Gastrocnemius medialis (tissue), 4 donors: ENCODE data around the gene NEMF. TPM values are rescaled to one million over a fixed set of nuclear protein-coding genes. Genes with fewer than 3 reads are reported as not detected.
"Not testable (repeated sequence)": the region's sequence is repeated elsewhere in the genome, so short reads cannot be mapped to it uniquely, and the experiment has no call there.

Source experiments
- ATAC-seq, 2 donors: fragments of 150-250 bp; one replicate each; pipeline ENCODE4 v1.9.1; 2016
- DNase-seq, 2 donors: peaks; one replicate each; pipeline ENCODE4 v3.0.0-alpha.2; 2019
- H3K27ac ChIP-seq, 4 donors: fragments of 200-600 bp; sonication (generic); 1 replicate in 1 of 4; 2 replicates in 3 of 4; pipeline ENCODE4 v1.5.1; 2016 to 2018; ENCODE audit warnings: mild to moderate bottlenecking in 2 of 4, moderate library complexity in 1 of 4
- H3K27me3 ChIP-seq, 3 donors: fragments of 200-600 bp; sonication (generic) in 2 of 3; 1 replicate in 1 of 3; 2 replicates in 2 of 3; pipeline versions ENCODE4 v1.5.1 to v1.6.0; 2016 to 2019; ENCODE audit warnings: mild to moderate bottlenecking in 1 of 3, moderate library complexity in 1 of 3
- H3K36me3 ChIP-seq, 2 donors: fragments of 200-600 bp; sonication (generic) in 1 of 2; one replicate each; pipeline ENCODE4 v1.5.1; 2017 to 2018
- H3K4me1 ChIP-seq, 2 donors: fragments of 200-600 bp; sonication (generic) in 1 of 2; one replicate each; pipeline ENCODE4 v1.5.1; 2016 to 2017; ENCODE audit warnings: mild to moderate bottlenecking in 2 of 2
- H3K4me3 ChIP-seq, 4 donors: fragments of 200-600 bp; sonication (generic) in 3 of 4; 1 replicate in 1 of 4; 2 replicates in 3 of 4; pipeline ENCODE4 v1.5.1; 2016 to 2019; ENCODE audit warnings: mild to moderate bottlenecking in 2 of 4
- H3K9me3 ChIP-seq, 3 donors: fragments of 200-600 bp; sonication (generic) in 2 of 3; 1 replicate in 1 of 3; 2 replicates in 2 of 3; pipeline ENCODE4 v1.5.1; 2016 to 2019
- POLR2A ChIP-seq, 2 donors: fragments of 450-650 bp; IDR thresholded peaks; one replicate each; pipeline ENCODE4 v1.6.1; 2017; ENCODE audit warnings: antibody characterized with exemption in 2 of 2, mild to moderate bottlenecking in 2 of 2, moderate library complexity in 2 of 2
- in situ Hi-C, 4 donors: fragments of 200-750 bp; cut with MboI; loops; one replicate each; pipeline versions ENCODE4 v1.15.0 to v1.8.0; 2017; ENCODE audit warnings: low sequenced_read_pairs in 4 of 4
- intact Hi-C: fragments of 100-400 bp; cut with DNase I; formaldehyde crosslinking; loops from one replicate; pipeline ENCODE4 v1.15.1; 2023; ENCODE audit warnings: low total_unique reads
- total RNA-seq, 4 donors: library from RNA; depleted of rRNA; stranded (reverse); fragments of >200 nt; gene quantifications; one replicate each; pipeline versions ENCODE4 v1.1.0 to v1.2.3, GENCODE V29; 2016
- TF ChIP-seq, protein P1 (sequence below), 5 experiments: fragments of 450-650 bp in 3 of 5; fragments of 200-600 bp in 2 of 5; sonication (generic) in 2 of 5; IDR thresholded peaks in 4 of 5; conservative IDR thresholded peaks in 1 of 5; 1 replicate in 4 of 5; 2 replicates in 1 of 5; pipeline ENCODE4 v1.5.1; 2016 to 2019; ENCODE audit warnings: antibody characterized with exemption in 5 of 5, mild to moderate bottlenecking in 3 of 5, moderate library complexity in 3 of 5

NEMF gene
- total RNA-seq, 4 donors from 2014 or later: 56.5 to 71.1 (median 65.2) TPM

DNA sequence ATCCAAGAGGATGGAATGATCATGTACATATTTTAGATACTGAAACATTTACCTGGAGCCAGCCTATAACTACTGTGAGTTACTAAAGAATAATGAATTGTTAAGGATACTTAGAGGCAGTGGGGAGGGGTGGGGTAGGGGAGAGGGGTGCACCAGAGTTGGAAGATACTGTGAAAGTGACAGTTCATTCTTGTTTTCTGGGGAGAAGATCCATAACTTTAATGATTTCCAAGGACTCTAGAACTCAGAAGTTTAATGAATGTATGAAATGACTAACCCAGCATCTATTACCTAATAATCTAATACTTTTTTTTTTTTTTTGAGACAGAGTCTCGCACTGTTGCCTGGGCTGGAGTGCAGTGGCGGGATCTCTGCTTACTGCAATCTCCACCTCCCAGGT lies 74.2 kb downstream of the NEMF start:
- peaks cover 3 to 87% of the 10 kb centered on the region in 2 donors for H3K36me3 ChIP-seq
- peaks cover 0 to 4% of the 10 kb centered on the region in 2 donors for H3K4me1 ChIP-seq
- no peak for TF ChIP-seq POLR2A (IDR thresholded peaks at IDR 0.05)
- TF ChIP-seq, protein P1, sequence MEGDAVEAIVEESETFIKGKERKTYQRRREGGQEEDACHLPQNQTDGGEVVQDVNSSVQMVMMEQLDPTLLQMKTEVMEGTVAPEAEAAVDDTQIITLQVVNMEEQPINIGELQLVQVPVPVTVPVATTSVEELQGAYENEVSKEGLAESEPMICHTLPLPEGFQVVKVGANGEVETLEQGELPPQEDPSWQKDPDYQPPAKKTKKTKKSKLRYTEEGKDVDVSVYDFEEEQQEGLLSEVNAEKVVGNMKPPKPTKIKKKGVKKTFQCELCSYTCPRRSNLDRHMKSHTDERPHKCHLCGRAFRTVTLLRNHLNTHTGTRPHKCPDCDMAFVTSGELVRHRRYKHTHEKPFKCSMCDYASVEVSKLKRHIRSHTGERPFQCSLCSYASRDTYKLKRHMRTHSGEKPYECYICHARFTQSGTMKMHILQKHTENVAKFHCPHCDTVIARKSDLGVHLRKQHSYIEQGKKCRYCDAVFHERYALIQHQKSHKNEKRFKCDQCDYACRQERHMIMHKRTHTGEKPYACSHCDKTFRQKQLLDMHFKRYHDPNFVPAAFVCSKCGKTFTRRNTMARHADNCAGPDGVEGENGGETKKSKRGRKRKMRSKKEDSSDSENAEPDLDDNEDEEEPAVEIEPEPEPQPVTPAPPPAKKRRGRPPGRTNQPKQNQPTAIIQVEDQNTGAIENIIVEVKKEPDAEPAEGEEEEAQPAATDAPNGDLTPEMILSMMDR (IDR thresholded peaks at IDR 0.05 in 4 of 5, conservative IDR thresholded peaks at IDR 0.05 in 1 of 5): no peak
- no peak overlapping the region for H3K4me3 ChIP-seq
- no peak for ATAC-seq
- no peaks in the 10 kb centered on the region for H3K9me3 ChIP-seq
- no peaks in the 10 kb centered on the region for H3K27me3 ChIP-seq
- intact Hi-C loops (no loop called here), in situ Hi-C loops (no loop called here)
- DNase-seq: no peak
- no peak overlapping the region for H3K27ac ChIP-seq

DNA sequence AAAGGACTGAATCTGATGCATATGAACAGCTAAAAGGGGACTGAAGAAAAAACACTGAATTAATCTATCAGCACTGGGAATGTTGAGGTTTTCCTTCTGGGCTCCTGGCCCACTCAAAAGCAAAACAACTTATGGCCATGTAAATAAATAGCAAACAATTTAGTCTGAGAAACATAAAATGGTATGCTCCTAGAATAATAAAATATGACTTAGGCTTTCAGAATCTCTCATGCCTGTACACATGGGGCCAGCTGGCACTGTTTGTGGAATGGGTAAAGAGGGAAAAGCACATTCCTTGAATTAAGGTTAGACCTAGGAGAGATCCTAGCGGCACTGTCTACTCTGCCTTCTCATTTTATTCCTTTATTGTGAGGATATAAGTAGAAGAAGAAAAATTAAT lies 78.5 kb downstream of the NEMF start:
- no peak for TF ChIP-seq POLR2A (IDR thresholded peaks at IDR 0.05)
- TF ChIP-seq, protein P1 (IDR thresholded peaks at IDR 0.05 in 4 of 5, conservative IDR thresholded peaks at IDR 0.05 in 1 of 5): no peak
- DNase-seq (no peak), ATAC-seq (no peak)
- intact Hi-C loops (no loop called here), in situ Hi-C loops (no loop called here)
- Histone ChIP-seq H3K27ac (peak overlapping the region in 3 of 4 donors; percentile 2 to 11 (median 8)), H3K4me3 (no peak overlapping the region), H3K4me1 (peaks cover 28 to 30% of the 10 kb centered on the region in 2 donors), H3K9me3 (no peaks in the 10 kb centered on the region), H3K36me3 (peaks cover 0 to 64% of the 10 kb centered on the region in 2 donors), H3K27me3 (no peaks in the 10 kb centered on the region)

DNA sequence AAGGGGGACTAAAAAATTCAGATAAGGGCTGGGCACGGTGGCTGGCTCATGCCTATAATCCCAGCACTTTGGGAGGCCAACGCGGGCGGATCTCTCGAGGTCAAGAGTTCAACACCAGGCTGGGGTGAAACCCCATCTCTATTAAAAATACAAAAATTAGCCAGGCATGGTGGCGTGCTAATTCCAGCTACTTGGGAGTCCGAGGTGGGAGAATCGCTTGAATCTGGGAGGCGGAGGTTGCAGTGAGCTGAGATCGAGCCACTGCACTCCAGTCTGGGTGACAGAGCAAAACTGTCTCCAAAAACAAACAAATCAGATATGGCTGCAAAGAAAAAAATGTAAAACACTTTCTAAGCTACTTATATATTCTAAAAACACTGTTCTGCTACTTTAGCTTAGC lies 80.9 kb downstream of the NEMF start:
- in situ Hi-C loops, H3K27ac ChIP-seq, ATAC-seq, H3K27me3 ChIP-seq, H3K4me3 ChIP-seq, intact Hi-C loops, DNase-seq, H3K9me3 ChIP-seq: not testable (repeated sequence)
- Histone ChIP-seq H3K4me1 (peaks cover 36 to 37% of the 10 kb centered on the region in 2 donors), H3K36me3 (peaks cover 0 to 46% of the 10 kb centered on the region in 2 donors)

DNA sequence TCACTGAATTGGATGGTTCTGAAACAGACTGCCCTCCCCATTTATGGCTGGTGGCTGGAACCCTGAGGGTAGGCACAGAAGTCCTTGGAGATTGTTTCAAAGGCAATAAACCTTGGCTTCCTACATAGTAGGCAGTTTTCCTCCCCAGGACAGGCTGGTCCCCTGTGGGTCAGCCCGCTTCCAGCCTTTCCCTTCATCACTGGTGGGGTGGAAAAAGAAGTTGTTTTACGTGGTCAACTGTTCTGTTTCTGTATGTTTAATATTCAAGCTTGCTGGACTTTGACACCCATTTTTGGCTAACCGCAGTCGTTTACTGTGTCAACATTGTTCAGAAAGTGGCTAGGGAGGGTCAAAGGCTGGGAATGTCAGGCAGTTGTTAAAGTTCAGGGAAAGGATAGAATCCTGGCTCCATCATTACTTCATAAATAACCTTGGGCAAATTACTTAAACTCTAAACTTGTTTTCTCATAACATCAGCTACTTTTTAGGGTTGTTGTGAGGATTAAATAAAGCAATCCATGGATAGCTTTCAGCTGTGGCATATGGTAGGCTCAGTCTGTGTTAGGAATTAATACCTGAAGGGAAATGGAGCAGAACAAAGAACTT lies 82.3 kb downstream of the NEMF start:
- in situ Hi-C loops (no loop called here), intact Hi-C loops (no loop called here)
- peaks cover 37% of the 10 kb centered on the region in 2 donors for H3K4me1 ChIP-seq
- H3K36me3 ChIP-seq: peaks cover 0 to 34% of the 10 kb centered on the region in 2 donors
- H3K27me3 ChIP-seq: no peaks in the 10 kb centered on the region
- no peak for TF ChIP-seq POLR2A (IDR thresholded peaks at IDR 0.05)
- TF ChIP-seq, protein P1 (IDR thresholded peaks at IDR 0.05 in 4 of 5, conservative IDR thresholded peaks at IDR 0.05 in 1 of 5): no peak
- ATAC-seq (no peak), DNase-seq (no peak)
- H3K4me3 ChIP-seq: peak overlapping the region in 2 of 4 donors; percentile 88 to 100
- peak overlapping the region; percentile 34 to 100 (median 96) for H3K27ac ChIP-seq
- no peaks in the 10 kb centered on the region for H3K9me3 ChIP-seq

DNA sequence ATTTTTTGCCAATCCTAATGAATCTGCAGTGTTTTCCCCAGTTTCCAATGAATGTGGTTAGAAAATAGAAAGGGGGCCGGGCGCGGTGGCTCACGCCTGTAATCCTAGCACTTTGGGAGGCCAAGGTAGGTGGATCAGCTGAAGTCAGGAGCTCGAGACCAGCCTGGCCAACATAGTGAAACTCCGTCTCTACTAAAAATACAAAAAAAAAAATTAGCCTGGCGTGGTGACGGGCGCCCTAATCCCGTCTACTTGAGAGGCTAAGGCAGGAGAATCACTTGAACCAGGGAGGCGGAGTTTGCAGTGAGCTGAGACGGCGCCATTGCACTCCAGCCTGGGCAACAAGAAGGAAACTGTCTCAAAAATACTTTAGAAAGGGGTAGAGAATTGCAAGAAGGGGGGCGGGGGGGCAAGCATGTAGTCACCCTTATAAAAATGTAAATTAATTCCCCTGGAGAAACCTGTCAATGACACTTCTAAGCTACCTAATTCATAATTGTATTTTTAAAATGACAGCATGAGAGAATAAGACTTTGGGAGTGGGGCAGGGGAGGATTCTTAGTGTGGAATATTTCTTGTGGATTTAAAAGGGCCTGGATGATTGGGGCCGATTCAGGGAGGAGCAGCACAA lies 82.9 kb downstream of the NEMF start:
- ATAC-seq (no peak), DNase-seq (no peak)
- peaks cover 0 to 28% of the 10 kb centered on the region in 2 donors for H3K36me3 ChIP-seq
- no peak for TF ChIP-seq POLR2A (IDR thresholded peaks at IDR 0.05)
- TF ChIP-seq, protein P1 (IDR thresholded peaks at IDR 0.05 in 4 of 5, conservative IDR thresholded peaks at IDR 0.05 in 1 of 5): no peak
- intact Hi-C loops (loop anchor here (2.0 to 10.0 kb wide), 3 partner anchors 77 to 345 kb away; partner anchors contain the start of genes KLHDC1, NEMF and VCPKMT), in situ Hi-C loops (loop anchor here in 2 of 4 donors (10.0 kb wide), 1 partner anchor 135 kb away; the partner anchor contains the start of gene DNAAF2 (in 2 of the 2))
- peak overlapping the region; percentile 84 to 100 (median 88) for H3K4me3 ChIP-seq
- H3K4me1 ChIP-seq: peaks cover 37% of the 10 kb centered on the region in 2 donors
- H3K27ac ChIP-seq: peak overlapping the region; percentile 94 to 100 (median 96)
- H3K9me3 ChIP-seq: no peaks in the 10 kb centered on the region
- no peaks in the 10 kb centered on the region for H3K27me3 ChIP-seq
